Mucosa of rectum (tissue), 2 donors: ENCODE results near the gene TUBA3D.
"Not testable (repeated sequence)": the region's sequence is repeated elsewhere in the genome, so short reads cannot be mapped to it uniquely, and the experiment has no call there.

Experiments
- H3K27ac ChIP-seq, 2 donors: one replicate each; pipeline ENCODE4 v1.7.0; 2013; ENCODE audit warnings: inconsistent platforms in 2 of 2, low read depth in 2 of 2, low read length in 2 of 2
- H3K27me3 ChIP-seq, 2 donors: one replicate each; pipeline ENCODE4 v1.7.0; 2013; ENCODE audit warnings: low read length in 2 of 2; ENCODE audit not compliant: control insufficient read depth in 2 of 2, insufficient read depth in 2 of 2
- H3K36me3 ChIP-seq, 2 donors: one replicate each; pipeline ENCODE4 v1.7.0; 2013; ENCODE audit warnings: low read length in 2 of 2; ENCODE audit not compliant: control insufficient read depth in 2 of 2, insufficient read depth in 2 of 2
- H3K4me1 ChIP-seq, 2 donors: one replicate each; pipeline ENCODE4 v1.7.0; 2013; ENCODE audit warnings: low read length in 2 of 2, mild to moderate bottlenecking in 1 of 2; ENCODE audit not compliant: control insufficient read depth in 2 of 2, insufficient read depth in 2 of 2
- H3K4me3 ChIP-seq, 2 donors: one replicate each; pipeline ENCODE4 v1.7.0; 2013; ENCODE audit warnings: low read length in 2 of 2
- H3K9ac ChIP-seq, 2 donors: one replicate each; pipeline ENCODE4 v1.7.0; 2013; ENCODE audit warnings: low read length in 2 of 2, low read depth in 1 of 2, mild to moderate bottlenecking in 1 of 2
- H3K9me3 ChIP-seq, 2 donors: one replicate each; pipeline ENCODE4 v1.7.0; 2013; ENCODE audit warnings: low read length in 2 of 2; ENCODE audit not compliant: control insufficient read depth in 2 of 2
- donor health status: healthy.
- donor health status: Normal muscosa, but diverticular disease.

The TUBA3D gene

DNA sequence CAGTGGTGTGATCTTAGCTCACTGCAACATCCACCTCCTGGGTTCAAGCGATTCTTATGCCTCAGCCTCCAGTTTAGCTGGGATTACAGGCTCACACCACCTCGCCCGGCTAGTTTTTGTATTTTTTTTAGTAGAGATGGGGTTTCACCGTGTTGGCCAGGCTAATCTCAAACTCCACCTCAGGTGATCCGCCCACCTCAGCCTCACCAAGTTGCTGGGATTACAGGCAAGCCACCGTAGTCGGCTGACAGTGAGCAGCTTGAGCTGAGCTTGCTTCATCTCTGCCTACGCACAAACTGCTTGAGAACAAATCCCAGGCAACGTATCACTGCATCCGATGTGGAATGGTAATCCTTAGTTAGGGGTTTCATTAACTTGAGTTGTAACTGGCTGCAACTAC is 8.2 kb upstream of the TUBA3D start:
- H3K36me3 ChIP-seq, H3K4me1 ChIP-seq, H3K27ac ChIP-seq, H3K27me3 ChIP-seq, H3K9ac ChIP-seq, H3K9me3 ChIP-seq, H3K4me3 ChIP-seq: not testable (repeated sequence)

DNA sequence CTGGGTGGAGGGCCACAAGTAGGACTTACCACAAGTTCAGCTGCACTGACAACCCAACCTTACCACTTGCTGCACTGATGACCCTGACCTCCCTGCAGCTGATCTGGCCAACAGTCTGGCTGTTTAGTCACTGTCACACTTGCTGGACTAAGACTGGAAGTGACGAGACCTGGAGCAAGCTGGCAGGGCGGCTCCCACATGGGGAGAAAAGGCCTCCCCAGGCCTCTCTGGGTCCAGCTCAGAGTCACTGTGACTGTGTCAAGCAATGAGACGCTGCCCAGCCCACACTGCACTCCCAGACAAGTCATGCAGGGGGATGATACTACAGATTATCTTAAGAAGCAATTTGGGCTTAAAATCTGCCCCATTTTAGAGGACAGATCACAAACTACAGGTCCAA is 5.0 kb upstream of the TUBA3D start:
- H3K9me3 ChIP-seq, H3K4me1 ChIP-seq, H3K36me3 ChIP-seq, H3K4me3 ChIP-seq, H3K27me3 ChIP-seq, H3K9ac ChIP-seq, H3K27ac ChIP-seq: not testable (repeated sequence)

DNA sequence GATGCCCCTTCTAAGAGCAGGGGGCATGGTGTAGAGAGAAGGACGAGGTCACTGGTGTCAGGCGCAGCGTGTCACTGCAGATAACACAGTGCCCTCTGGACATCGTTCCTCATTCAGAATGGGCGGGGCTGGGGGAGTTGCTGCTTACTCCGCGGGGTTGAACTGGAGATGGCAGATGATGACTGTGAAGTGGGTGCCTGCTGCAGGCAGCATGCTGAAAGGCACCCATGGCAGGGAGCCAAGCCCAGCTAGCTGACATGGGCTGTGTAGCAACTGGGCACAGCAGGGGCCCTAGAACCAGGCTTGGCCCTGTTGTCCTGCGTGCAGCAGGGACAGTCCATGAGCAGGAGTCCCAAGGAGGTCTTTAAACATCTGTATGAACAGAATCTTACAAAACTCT is 4.3 kb upstream of the TUBA3D start:
- not testable (repeated sequence) for H3K4me3 ChIP-seq, H3K27me3 ChIP-seq, H3K27ac ChIP-seq, H3K9me3 ChIP-seq, H3K4me1 ChIP-seq, H3K36me3 ChIP-seq, H3K9ac ChIP-seq

DNA sequence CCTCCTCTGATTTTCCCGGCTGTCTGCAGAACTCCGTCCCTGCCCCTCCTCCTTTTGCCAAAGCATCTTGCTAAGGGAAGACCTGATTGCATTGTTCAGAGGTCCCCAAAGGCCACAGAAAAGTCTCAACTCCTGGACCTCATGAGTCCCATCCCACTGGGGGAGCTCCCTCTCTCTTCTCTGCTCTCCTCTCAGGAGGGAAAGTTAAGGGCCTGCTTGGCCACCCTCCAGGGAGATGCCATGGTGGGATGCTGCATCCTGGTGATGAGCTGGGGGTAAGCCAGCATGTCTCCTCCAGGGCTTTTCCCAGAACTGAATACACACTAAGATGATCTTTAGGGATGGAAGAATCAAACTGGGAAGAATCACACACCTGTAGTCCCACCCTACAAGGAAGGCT is 2.7 kb upstream of the TUBA3D start:
- H3K4me1 ChIP-seq, H3K36me3 ChIP-seq, H3K9ac ChIP-seq, H3K27ac ChIP-seq, H3K9me3 ChIP-seq, H3K27me3 ChIP-seq, H3K4me3 ChIP-seq: not testable (repeated sequence)

DNA sequence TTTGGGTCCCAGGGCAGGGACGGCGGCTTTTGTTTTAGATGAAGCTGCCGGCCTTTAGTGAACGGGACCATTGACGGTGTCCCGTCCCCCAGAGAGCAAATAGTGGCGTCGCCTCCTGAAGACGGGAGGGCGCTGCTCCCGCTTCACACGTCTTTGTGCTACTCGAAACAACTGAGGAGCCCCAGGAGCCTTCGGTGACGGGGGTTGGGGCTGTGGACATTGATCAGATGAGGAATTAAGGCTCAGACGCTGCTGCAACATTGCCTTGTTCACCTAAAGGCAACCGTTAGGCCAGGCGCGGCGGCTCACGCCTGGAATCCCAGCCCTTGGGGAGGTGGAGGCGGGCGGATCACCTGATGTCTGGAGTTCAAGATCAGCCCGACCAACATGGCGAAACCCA is 444 bp downstream of the TUBA3D start:
- H3K27me3 ChIP-seq, H3K9me3 ChIP-seq, H3K4me3 ChIP-seq, H3K4me1 ChIP-seq, H3K9ac ChIP-seq, H3K27ac ChIP-seq, H3K36me3 ChIP-seq: not testable (repeated sequence)

DNA sequence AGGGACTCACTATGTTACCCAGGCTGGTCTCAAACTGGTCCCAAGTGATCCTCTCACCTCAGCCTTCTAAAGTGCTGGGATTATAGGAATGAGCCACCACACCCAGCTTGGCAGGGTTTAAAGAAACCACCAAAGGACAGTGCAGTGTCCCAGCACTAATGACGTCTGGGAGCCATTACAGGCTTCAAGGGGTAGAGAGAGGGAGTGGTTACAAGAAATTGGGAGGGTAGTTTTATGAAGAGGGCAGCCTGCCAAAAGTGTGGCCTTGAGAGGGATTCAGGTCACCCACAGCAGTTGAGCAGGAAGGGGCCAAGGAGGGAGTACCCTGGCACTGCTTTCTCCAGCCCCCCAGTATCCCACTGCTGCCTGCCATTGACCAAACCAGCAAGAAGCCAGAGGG is 1.3 kb downstream of the TUBA3D start:
- H3K9me3 ChIP-seq, H3K27me3 ChIP-seq, H3K4me1 ChIP-seq, H3K36me3 ChIP-seq, H3K4me3 ChIP-seq, H3K27ac ChIP-seq, H3K9ac ChIP-seq: not testable (repeated sequence)

DNA sequence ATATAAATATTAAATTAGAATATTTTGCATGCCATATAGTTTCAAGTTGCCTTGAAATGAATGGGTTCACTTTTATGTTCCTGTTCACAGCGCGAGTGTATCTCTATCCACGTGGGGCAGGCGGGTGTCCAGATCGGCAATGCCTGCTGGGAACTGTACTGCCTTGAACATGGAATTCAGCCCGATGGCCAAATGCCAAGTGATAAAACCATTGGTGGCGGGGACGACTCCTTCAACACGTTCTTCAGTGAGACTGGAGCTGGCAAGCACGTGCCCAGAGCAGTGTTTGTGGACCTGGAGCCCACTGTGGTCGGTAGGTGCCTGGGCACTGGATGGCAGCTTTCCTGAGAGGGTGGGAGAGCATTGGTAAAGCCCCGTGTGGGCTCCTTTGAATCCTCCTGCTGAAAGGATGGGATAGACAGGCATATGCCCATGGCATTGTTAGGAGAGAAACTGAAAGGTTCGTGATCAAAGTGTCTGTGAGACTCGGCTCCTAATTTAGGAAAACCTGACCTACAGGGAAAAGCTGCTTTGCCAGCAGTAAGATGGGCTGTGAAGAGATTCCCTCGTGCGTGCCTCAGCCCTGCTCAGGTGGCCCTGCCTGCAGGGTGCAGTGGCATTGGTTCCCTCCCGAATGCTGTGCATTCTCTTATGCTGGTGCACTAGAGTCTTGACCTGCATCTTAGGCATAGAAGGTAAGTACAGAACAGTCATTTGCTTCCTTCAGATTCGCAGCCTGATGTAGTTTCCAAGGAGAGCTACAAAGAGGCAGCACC is 2.3 kb downstream of the TUBA3D start:
- H3K9me3 ChIP-seq, H3K4me1 ChIP-seq, H3K36me3 ChIP-seq, H3K9ac ChIP-seq, H3K27ac ChIP-seq, H3K27me3 ChIP-seq, H3K4me3 ChIP-seq: not testable (repeated sequence)

DNA sequence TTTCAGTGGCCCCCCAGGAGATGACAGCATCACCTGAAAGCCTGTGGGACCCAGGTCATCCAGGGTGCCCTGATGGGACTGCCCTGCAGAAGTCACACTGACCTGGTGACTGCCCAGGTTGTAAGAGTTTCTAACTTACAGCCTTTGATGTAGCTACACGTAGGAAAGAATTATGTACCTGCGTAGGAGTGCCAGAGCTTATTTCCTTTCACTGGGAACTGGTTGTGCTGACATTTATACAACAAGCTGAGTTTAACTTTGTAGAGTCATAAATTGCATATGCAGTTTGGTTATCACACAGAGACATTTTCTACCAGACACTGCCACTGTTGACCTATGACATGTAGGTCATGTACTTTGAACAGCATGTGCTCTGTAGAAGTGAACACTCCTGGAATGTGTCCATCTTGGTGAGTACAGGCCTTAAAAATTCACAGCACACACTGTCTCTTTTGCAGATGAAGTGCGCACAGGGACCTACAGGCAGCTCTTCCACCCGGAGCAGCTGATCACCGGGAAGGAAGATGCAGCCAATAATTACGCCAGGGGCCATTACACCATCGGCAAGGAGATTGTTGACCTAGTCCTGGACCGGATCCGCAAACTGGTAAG is 3.0 kb downstream of the TUBA3D start:
- not testable (repeated sequence) for H3K4me1 ChIP-seq, H3K9ac ChIP-seq, H3K4me3 ChIP-seq, H3K36me3 ChIP-seq, H3K27ac ChIP-seq, H3K27me3 ChIP-seq, H3K9me3 ChIP-seq

DNA sequence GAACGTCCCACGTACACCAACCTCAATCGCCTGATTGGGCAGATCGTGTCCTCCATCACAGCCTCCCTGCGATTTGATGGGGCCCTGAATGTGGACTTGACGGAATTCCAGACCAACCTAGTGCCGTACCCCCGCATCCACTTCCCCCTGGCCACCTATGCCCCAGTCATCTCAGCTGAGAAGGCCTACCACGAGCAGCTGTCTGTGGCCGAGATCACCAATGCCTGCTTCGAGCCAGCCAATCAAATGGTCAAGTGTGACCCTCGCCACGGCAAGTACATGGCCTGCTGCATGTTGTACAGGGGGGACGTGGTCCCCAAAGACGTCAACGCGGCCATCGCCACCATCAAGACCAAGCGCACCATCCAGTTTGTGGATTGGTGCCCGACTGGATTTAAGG is 4.4 kb downstream of the TUBA3D start:
- not testable (repeated sequence) for H3K36me3 ChIP-seq, H3K4me1 ChIP-seq, H3K9me3 ChIP-seq, H3K27me3 ChIP-seq, H3K27ac ChIP-seq, H3K4me3 ChIP-seq, H3K9ac ChIP-seq

DNA sequence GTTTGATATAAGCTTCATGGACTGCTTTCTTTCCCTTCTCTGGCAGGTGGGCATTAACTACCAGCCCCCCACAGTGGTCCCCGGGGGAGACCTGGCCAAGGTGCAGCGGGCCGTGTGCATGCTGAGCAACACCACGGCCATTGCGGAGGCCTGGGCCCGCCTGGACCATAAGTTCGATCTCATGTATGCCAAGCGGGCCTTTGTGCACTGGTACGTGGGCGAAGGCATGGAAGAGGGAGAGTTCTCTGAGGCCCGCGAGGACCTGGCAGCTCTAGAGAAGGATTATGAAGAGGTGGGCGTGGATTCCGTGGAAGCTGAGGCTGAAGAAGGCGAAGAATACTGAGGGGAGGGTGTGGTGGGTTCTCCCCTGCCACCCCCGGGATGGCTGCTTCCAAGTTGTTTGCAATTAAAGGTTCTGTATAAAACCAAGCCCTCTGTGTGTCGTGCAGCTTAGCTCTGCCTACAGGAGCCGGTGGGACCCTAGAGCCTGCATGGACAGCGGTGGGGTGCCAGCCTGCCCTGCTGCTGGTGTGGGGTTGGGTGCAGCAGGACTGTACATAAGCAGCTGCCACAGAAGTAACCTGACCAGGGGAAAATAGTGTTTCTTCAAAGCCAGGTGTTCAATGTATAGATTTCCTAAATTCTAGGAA is 6.7 kb downstream of the TUBA3D start:
- H3K9ac ChIP-seq, H3K36me3 ChIP-seq, H3K27me3 ChIP-seq, H3K4me1 ChIP-seq, H3K9me3 ChIP-seq, H3K4me3 ChIP-seq, H3K27ac ChIP-seq: not testable (repeated sequence)
